GM18858 (cell line): ENCODE data around the gene SLC29A2.
A peak's percentile ranks its signal among the peaks of the same experiment; 100 is the strongest.
"Not testable (repeated sequence)": the region's sequence is repeated elsewhere in the genome, so short reads cannot be mapped to it uniquely, and the experiment has no call there.

Experiments
- ATAC-seq: cut with Tn5 transposase; IDR thresholded peaks from one replicate; pipeline ENCODE4 v1.9.1; 2021; ENCODE audit not compliant: unreplicated experiment

The SLC29A2 gene

GRCh38 chr11:66350560-66351235, 20.9 kb downstream of the SLC29A2 start:
- not testable (repeated sequence) for ATAC-seq

DNA sequence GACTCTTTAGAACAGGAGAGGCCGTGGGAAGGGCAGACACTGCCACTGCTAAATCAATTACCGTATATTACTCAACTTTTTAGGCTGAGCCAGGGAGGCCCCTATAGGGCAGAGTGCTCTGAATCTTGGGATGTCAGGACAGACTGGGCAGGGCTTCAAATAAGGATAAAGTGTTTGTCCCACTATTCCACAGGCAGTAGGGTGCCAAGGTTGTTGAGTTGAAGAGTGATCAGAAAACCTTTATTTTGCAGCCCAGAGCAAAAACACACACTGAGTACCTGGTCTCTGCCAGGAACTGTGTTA, 22.5 kb downstream of the SLC29A2 start:
- ATAC-seq = no peak

GRCh38 chr11:66347425-66348276, 23.9 kb downstream of the SLC29A2 start, which contains the start of gene B4GAT1:
Gene B4GAT1, minus strand, starts transcription at chr11:66347629. Its CDS starts 84 bp downstream, at chr11:66347545.
- peak; percentile 40 for ATAC-seq

DNA sequence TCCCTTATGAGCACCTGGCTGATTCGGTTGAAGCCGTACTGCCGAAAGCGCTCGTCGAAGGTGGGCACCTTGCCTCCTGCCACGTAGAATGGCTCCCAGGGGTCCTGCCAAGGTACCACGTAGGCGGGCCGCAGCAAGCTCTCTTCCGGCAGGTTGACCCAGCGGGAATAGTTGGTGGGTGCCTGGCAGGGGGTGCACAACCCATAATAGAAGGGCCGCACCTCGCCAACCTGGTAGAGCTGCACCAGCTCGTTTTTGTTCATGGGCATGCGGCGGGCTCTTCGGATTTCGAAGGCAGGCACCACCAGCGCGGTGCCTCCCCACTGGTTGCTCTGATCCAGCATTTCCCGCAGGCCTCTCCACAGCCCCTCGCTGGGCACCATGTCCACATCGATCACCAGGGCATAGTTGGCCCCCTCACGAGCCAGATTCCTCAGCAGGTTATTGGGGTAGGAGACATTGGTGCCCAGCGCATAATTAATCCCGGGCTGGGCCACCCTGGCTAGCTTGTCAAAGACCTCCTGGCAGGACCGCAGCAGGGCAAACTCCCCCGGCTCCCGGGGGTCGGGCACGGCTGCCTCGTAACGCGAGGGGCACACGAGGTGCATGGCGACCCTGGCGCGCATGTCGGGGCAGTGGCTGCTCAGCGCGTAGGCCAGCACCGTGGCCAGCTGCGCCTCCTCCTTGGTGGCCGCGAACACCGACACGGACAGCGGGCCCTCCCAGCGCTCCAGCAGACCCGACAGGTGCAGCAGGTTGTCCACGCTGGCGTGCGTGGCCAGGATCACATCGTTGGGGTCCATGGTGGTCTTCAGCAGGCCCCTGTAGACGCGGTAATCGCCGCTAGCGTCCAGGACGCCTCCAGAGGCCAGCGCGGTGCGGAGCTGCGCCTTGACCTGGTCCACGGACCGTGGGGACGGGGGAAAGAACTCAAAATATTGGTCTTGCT, 24.8 kb downstream of the SLC29A2 start:
- ATAC-seq = no peak

DNA sequence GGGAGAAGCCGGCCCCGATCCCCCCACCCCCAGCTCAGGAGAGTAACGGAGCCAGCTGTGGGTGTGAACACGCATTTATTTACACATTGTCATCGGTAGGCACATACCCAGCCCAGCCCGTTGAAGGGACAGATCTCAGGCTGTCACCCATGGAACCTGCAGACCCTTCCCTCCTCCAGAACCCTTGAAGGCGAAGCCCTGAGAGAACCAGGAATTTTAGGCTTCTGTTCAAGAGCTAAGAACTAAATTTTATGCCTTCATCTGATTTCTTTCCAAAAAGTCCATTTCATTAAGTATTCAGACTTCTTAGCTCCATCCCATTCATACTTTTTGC, 26.3 kb downstream of the SLC29A2 start:
- ATAC-seq = no peak

DNA sequence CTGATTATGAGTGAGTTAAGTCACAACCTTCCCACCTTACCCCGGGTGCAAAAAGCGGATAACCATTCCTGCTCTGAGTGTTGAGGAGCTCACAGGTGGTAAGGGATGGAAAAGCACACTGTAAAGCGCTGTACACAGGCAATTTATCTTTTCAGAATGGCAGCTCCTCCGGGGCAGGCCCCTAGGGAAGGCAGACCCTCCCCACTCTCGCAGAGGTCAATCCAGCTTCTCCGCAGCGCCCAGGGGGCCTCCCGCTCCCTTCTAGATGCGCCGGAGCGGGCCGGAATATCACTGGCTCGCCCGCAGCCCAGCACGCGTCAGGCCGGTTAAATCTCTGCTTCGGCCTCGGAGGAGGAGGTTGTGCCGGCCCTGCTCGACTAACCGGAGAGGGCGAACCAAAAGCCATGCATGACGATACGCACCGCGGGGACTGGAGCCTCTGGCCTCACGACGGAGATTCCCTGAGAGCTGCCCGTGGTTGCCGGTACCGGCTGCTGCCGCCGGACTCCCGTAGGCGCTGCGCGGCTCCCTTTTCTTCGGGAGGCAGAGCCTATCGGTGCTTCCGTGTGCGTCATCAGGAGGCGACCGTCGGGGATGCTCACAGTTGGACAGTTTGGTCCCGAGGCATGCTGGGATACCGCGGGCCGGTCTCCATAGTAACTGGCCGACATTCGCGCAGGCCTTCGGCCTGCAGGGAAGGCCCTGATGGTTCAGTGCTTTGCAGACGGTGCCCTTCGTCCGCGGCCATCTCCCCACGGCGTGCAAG, 26.8 kb downstream of the SLC29A2 start, which contains the start of gene BRMS1:
TSS of gene BRMS1 (minus strand) at position 555 of the 766 bp plus-strand sequence. CDS start 2,870 bp downstream, outside the sequence.
- ATAC-seq = peak; percentile 52

GRCh38 chr11:66343176-66343575, 28.4 kb downstream of the SLC29A2 start:
- ATAC-seq = no peak

- ATAC-seq = no peak
These were observed 29.9 kb downstream of the SLC29A2 start for GRCh38 chr11:66341502-66342126.

- no peak for ATAC-seq
These were observed 30.7 kb downstream of the SLC29A2 start for GRCh38 chr11:66340596-66341501.

- no peak for ATAC-seq
These were observed 31.7 kb downstream of the SLC29A2 start for GRCh38 chr11:66339686-66340483.

DNA sequence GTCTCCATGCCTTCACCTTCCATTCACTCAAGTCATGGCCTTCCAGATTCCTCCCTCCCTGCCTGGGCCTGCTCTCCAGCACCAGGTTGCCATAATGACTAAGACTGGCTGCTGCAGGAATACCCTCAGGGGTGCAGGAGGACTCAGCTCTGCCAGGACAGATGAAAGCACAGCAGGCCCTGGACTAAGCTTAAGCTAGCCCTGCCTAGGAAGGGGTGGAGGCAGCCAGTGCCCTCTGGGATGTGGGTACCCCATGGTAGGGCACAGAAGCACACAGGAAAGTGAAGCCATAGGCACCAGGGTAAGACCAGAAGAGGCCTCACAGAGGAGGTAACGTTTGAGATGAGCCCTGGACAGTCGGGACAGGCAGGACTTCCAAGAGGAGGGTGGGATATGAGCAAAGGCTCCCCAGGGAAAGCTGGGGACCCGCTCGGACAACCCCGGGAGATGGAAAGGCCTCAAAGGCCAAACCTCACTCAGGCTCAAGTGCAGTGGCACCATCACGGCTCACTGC, 32.3 kb downstream of the SLC29A2 start:
- no peak for ATAC-seq

DNA sequence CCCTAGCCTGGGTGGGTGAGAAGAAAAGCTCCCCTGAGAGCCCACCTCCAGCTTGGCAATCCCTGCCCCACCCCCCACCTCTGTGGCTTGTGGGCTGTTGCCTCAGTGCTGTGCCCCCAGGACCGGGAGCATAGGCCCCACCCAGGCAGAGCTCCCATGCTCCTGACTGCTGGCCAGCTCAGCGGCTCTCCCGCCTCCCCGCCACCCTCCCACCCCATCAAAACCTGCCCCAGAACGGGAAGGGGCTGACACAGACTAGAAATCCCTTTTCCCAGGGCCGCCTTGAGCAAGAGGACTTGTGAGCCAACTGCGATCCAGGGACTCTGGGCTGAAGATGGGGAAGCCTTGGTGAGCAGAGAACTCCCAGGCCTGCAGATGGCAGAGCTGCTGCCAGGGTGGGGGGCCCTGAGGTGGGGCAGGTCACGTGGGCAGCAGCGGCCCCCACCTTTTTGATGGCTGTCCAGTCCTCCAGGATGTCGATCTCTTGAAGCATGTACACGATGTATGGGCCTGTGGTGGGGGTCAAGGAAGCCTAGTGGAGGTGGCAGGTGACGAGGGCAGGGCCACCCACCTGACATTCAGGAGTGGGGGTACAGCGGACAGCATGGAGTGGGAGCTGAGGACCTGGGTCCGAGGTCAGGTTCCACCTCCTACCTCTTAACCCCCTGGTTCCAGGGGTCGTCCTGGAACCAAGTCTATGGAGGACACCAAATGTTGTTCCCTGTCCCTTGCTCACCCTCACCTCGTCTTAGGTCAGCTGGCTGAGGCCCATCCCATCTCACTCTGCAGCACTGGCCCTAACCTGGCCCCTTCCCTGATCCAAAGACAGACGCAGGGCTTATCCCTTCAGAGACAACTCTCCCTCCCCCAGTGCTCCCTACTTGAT, 33.0 kb downstream of the SLC29A2 start:
- no peak for ATAC-seq

DNA sequence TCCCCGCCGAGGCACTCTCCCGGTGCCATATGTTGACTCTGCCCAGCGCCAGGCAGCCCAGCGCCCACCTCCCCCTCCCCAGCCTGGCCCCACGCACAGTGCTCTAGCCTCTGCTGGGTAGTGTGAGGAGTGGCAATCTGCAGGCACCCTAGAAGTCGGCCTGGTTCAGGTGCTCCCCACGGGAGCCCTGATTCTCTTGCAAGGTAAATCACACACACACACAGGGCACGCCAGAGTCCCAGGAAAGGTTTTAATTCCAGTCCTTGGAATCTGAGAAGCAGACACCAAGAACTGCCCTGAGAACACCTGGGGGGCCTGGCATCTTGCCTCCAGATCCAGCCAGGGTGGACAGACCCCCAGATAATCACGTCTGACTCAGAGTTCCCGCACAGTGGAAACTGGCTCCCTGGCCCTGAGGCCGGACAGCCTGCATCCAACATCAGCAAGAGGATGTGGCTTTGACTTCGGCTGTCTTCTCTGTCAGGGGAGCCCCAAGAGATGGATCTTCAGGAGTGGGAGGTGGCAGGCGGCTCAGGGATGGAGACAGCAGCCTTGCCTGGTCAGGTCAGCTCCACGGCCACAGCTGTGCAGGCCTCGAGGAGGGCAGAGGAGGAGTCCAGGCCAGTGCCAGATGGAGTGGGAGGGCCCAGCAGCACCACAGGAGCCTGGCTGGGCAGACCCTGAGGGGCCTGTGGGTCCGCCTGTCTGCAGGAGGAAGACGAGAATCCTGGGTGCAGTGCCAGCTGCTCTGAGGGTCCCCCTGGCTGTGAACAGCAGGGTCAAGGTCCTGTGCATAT, 34.3 kb downstream of the SLC29A2 start:
- ATAC-seq = no peak

DNA sequence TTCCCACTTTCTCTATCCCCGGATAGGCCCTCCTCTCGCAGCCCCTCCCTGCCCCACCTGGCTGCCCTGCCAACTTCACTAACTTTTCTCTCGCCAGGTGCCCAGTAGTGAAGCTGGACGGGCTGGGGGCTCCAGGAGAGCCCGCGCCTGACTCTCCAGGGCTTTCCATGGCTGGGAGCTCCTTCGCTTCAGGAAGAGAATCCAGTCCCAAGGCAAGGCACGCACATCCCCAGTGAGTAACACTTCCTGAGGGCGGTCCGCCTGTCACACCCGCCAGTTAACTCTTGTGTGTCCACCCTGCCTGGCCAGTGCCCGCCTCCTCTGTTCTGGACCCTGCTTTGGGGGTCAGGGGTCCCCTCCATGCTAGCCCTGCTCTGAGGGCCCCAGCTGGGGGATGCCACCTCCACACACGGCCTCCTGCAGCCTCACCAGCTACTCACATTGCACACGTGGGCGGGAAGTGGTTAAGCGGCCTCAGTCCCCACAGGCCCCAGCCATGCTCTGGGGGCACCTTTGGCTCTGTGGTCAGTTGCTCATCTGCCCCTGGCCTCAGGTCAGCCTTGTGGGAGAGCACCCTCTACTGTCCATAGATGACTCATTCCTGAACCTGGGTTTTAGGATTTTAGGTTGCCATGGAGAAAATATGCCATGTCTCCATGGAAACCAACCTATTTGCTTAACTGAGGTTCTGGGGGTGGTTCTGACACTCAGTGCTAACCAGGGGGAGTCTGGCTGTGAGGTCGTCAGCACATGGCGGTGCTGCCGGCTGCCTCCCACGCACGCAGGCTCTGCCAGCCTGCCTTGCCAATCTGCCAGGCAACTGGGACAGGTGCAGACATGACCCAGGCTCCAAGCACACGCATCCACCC, 35.1 kb downstream of the SLC29A2 start, which contains the start of gene RIN1:
TSS of gene RIN1 (minus strand) at position 201 of the 869 bp plus-strand sequence. CDS start at position 169, 32 bp downstream.
- no peak for ATAC-seq
